ENCODE data around the gene AP3B2. TPM values are rescaled to one million over a fixed set of nuclear protein-coding genes. Genes with fewer than 3 reads are reported as not detected.

Gene AP3B2
- total RNA-seq, 1 donor from 2014 or later = 5.6 TPM

DNA sequence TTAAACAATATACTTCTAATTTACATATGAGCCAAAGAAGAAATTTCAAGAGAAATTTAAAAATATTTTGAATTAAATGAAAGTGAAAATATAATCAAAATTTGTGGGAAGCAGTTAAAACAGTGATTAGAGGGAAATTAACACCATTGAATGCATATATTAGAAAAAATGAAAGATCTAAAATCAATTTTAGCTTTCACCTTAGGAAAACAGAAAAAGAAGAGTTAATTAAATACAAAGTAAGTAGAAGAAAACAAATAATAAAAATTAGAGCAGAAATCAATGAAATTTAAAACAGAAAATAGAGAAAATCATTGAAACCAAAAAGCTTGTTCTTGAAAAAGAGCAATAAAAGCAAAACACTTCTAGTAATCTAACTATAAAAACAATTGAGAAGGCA, 38.6 kb upstream of the AP3B2 start:
- TF ChIP-seq, protein P1, sequence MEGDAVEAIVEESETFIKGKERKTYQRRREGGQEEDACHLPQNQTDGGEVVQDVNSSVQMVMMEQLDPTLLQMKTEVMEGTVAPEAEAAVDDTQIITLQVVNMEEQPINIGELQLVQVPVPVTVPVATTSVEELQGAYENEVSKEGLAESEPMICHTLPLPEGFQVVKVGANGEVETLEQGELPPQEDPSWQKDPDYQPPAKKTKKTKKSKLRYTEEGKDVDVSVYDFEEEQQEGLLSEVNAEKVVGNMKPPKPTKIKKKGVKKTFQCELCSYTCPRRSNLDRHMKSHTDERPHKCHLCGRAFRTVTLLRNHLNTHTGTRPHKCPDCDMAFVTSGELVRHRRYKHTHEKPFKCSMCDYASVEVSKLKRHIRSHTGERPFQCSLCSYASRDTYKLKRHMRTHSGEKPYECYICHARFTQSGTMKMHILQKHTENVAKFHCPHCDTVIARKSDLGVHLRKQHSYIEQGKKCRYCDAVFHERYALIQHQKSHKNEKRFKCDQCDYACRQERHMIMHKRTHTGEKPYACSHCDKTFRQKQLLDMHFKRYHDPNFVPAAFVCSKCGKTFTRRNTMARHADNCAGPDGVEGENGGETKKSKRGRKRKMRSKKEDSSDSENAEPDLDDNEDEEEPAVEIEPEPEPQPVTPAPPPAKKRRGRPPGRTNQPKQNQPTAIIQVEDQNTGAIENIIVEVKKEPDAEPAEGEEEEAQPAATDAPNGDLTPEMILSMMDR (IDR thresholded peaks at IDR 0.05; ENCODE audit: unreplicated experiment) = no peak
- H3K36me3 Mint-ChIP-seq (ENCODE audit: low read depth, unreplicated experiment) = peaks cover 5% of the 10 kb centered on the region
- no peak overlapping the region for H3K4me3 Mint-ChIP-seq (ENCODE audit: unreplicated experiment)
- no peak for DNase-seq (ENCODE audit: low spot score)
- peaks cover 19% of the 10 kb centered on the region for H3K4me1 Mint-ChIP-seq (ENCODE audit: unreplicated experiment)
- no peaks in the 10 kb centered on the region for H3K9me3 Mint-ChIP-seq (ENCODE audit: unreplicated experiment)
- peaks cover 5% of the 10 kb centered on the region for H3K27me3 Mint-ChIP-seq (ENCODE audit: unreplicated experiment)
- no peak overlapping the region for H3K27ac Mint-ChIP-seq (ENCODE audit: unreplicated experiment)

DNA sequence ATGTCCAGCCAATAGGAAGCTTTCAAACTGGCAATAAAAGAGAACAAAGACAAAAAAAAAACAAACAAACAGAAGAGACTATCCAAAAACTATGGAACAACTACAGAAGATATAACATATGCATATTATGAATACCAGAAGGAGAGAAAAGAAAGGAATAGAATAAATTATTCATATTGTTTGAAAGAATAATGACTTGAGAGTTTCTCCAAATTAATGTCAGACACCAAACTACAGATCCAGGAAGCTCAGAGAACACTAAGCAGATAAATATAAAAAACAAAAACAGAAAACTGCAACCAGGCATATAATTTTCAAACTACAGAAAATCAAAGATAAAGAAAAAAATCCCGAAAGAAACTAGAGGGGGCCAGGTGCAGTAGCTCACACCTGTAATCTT, 34.1 kb upstream of the AP3B2 start:
- TF ChIP-seq, protein P1 (IDR thresholded peaks at IDR 0.05; ENCODE audit: unreplicated experiment) = no peak
- DNase-seq (ENCODE audit: low spot score) = no peak
- Mint-ChIP-seq H3K27me3 (ENCODE audit: unreplicated experiment) (no peaks in the 10 kb centered on the region), H3K36me3 (ENCODE audit: low read depth, unreplicated experiment) (no peaks in the 10 kb centered on the region), H3K4me1 (ENCODE audit: unreplicated experiment) (no peaks in the 10 kb centered on the region), H3K4me3 (ENCODE audit: unreplicated experiment) (no peak overlapping the region), H3K27ac (ENCODE audit: unreplicated experiment) (no peak overlapping the region), H3K9me3 (ENCODE audit: unreplicated experiment) (no peaks in the 10 kb centered on the region)

DNA sequence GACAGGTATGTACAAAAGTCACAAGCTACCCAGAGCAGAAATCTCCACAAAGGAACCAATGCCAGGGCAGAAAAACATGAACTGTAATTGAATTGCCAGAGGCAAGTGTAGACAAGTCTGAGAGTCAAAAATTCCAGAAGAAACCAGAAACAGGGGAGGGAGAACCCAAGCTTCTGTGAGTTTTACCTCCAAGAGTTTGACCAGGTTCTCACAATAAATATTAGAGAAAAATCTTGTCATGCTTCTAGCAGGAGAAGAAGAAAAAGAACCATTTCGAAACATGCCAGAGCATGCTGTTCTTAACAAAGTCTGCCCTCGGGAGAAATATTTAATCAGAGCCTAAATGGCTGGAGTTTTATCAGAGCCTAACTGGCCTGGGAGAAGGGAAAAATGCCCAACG, 32.5 kb upstream of the AP3B2 start:
- Mint-ChIP-seq H3K9me3 (ENCODE audit: unreplicated experiment) (no peaks in the 10 kb centered on the region), H3K36me3 (ENCODE audit: low read depth, unreplicated experiment) (no peaks in the 10 kb centered on the region), H3K4me1 (ENCODE audit: unreplicated experiment) (no peaks in the 10 kb centered on the region), H3K4me3 (ENCODE audit: unreplicated experiment) (no peak overlapping the region), H3K27me3 (ENCODE audit: unreplicated experiment) (no peaks in the 10 kb centered on the region), H3K27ac (ENCODE audit: unreplicated experiment) (no peak overlapping the region)
- no peak for DNase-seq (ENCODE audit: low spot score)
- TF ChIP-seq, protein P1 (IDR thresholded peaks at IDR 0.05; ENCODE audit: unreplicated experiment) = no peak

DNA sequence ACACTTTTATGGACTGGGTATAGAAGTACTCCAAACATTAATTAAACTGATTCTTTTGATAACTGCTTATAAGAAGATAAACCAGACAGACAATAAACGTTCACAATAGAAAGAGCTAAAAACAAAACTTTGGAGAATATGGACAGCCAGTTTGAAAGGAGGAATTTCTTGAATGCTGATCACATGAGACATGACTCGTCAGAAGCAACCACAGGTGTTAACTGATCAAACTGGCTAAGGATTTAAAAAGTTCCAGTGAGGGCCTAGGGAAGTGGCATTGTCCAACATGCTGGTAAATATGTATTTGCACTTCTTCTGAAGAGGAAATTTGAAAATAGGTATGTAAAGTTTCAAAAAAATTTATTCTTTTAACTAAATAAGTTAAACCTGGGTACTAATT, 29.4 kb upstream of the AP3B2 start:
- TF ChIP-seq, protein P1 (IDR thresholded peaks at IDR 0.05; ENCODE audit: unreplicated experiment) = no peak
- H3K4me1 Mint-ChIP-seq (ENCODE audit: unreplicated experiment) = no peaks in the 10 kb centered on the region
- no peak for DNase-seq (ENCODE audit: low spot score)
- no peaks in the 10 kb centered on the region for H3K27me3 Mint-ChIP-seq (ENCODE audit: unreplicated experiment)
- H3K36me3 Mint-ChIP-seq (ENCODE audit: low read depth, unreplicated experiment) = no peaks in the 10 kb centered on the region
- H3K27ac Mint-ChIP-seq (ENCODE audit: unreplicated experiment) = no peak overlapping the region
- H3K4me3 Mint-ChIP-seq (ENCODE audit: unreplicated experiment) = no peak overlapping the region
- H3K9me3 Mint-ChIP-seq (ENCODE audit: unreplicated experiment) = no peaks in the 10 kb centered on the region

DNA sequence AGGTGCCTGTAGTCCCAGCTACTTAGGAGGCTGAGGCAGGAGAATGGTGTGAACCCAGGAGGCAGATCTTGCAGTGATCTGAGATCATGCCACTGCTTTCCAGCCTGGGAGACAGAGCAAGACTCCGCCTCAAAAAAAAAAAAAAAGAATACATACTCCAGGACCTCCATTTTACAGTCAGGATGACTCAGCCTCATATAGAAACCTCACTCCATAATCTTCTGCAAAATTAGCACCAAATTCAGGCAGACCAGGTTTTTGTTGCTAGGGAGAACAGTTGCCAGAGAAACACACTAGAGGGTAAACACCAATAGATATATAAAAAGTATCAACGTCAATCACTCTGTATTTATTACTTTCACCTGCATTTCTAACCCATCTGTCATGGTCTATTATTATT, 28.3 kb upstream of the AP3B2 start:
- TF ChIP-seq, protein P1 (IDR thresholded peaks at IDR 0.05; ENCODE audit: unreplicated experiment) = no peak

More for the DNA sequence above, 28.3 kb upstream of the AP3B2 start:
- H3K27ac Mint-ChIP-seq (ENCODE audit: unreplicated experiment) = no peak overlapping the region
- H3K4me1 Mint-ChIP-seq (ENCODE audit: unreplicated experiment) = no peaks in the 10 kb centered on the region
- no peak for DNase-seq (ENCODE audit: low spot score)
- no peaks in the 10 kb centered on the region for H3K27me3 Mint-ChIP-seq (ENCODE audit: unreplicated experiment)
- H3K36me3 Mint-ChIP-seq (ENCODE audit: low read depth, unreplicated experiment) = no peaks in the 10 kb centered on the region
- H3K4me3 Mint-ChIP-seq (ENCODE audit: unreplicated experiment) = no peak overlapping the region
- no peaks in the 10 kb centered on the region for H3K9me3 Mint-ChIP-seq (ENCODE audit: unreplicated experiment)
